HepG2 (cell line): Measurements from ENCODE around the gene ATRIP. TPM values are rescaled to one million over a fixed set of nuclear protein-coding genes. Genes with fewer than 3 reads are reported as not detected.

ENCODE experiments used
- ATAC-seq: fragments of 200-7000 bp; cut with Tn5 transposase; 3 replicates; pipeline ENCODE4 v1.9.1; 2020; ENCODE audit warnings: mild to moderate bottlenecking, moderate library complexity
- BruUV-seq: library from RNA; stranded (reverse); fragments of 400-500 nt; replicated peaks from 2 replicates; lab custom pipeline; 2021; lab: Mats Ljungman, UMichigan
- CTCF ChIA-PET: fragments of 300-600 bp; formaldehyde crosslinking; extraction: SDS; loops from one replicate; lab custom pipeline; 2021; ENCODE audit warnings: low total read pairs, inconsistent platforms, low intra/inter-chr PET ratio; lab: Yijun Ruan, JAX
- POLR2A ChIA-PET: fragments of 350-600 bp; sonication (Branson Sonifier 250); formaldehyde crosslinking; loops from one replicate; lab custom pipeline; 2020; ENCODE audit warnings: antibody characterized with exemption, inconsistent platforms; lab: Yijun Ruan, JAX
- DNase-seq: peaks from one replicate; pipeline ENCODE4 v3.0.0-alpha.2; 2015; ENCODE audit warnings: low spot score
- FAIRE-seq: peaks from 3 replicates; lab custom pipeline; 2011; peaks lifted over from hg19 to GRCh38; lab: Jason Lieb, UNC
- H2AFZ ChIP-seq: one replicate; pipeline ENCODE4 v1.6.1; 2011; ENCODE audit warnings: low read length, inconsistent platforms
- H3K27ac ChIP-seq: fragments of 300-600 bp; 3 replicates; pipeline ENCODE4 v1.8.0; 2011; ENCODE audit warnings: mixed run types, mild to moderate bottlenecking, mixed read lengths, low read length, inconsistent platforms; ENCODE audit not compliant: insufficient read depth; ENCODE audit errors: extremely low read length
- H3K27me3 ChIP-seq, 2 experiments: fragments of 200-600 bp in 1 of 2; 2 replicates in 1 of 2; 3 replicates in 1 of 2; pipeline versions ENCODE4 v1.6.0 to v1.8.0; 2011; ENCODE audit warnings: low read length in 2 of 2, mild to moderate bottlenecking in 2 of 2, moderate library complexity in 2 of 2, inconsistent platforms in 1 of 2; ENCODE audit not compliant: insufficient read depth in 2 of 2, control insufficient read depth in 1 of 2
- H3K36me3 ChIP-seq, 2 experiments: fragments of 200-600 bp in 1 of 2; replicated peaks in 1 of 2; 2 replicates in 1 of 2; 3 replicates in 1 of 2; pipeline versions ENCODE4 v1.5.1 to v1.8.0; 2011; ENCODE audit warnings: low read length in 2 of 2, inconsistent platforms in 1 of 2; ENCODE audit not compliant: insufficient read depth in 2 of 2, control insufficient read depth in 1 of 2
- H3K4me1 ChIP-seq: 2 replicates; pipeline ENCODE4 v1.5.1; 2012; ENCODE audit warnings: low read length, inconsistent platforms; ENCODE audit not compliant: insufficient read depth
- H3K4me2 ChIP-seq: 2 replicates; pipeline ENCODE4 v1.6.0; 2011; ENCODE audit warnings: low read depth, low read length, inconsistent platforms
- H3K4me3 ChIP-seq, 3 experiments: fragments of 200-600 bp in 1 of 3; sonication (generic), shearing (Covaris generic) in 1 of 3; replicated peaks in 1 of 3; 2 replicates each; pipeline ENCODE4 v1.5.1; 2011 to 2016; ENCODE audit warnings: low read length in 3 of 3, inconsistent platforms in 2 of 3, low read depth in 2 of 3, mild to moderate bottlenecking in 2 of 3, control low read depth in 1 of 3, mixed read lengths in 1 of 3; ENCODE audit not compliant: insufficient read depth in 1 of 3
- H3K79me2 ChIP-seq: one replicate; pipeline ENCODE4 v1.6.1; 2011; ENCODE audit warnings: low read length, inconsistent platforms; ENCODE audit not compliant: insufficient read depth
- H3K9ac ChIP-seq: 2 replicates; pipeline ENCODE4 v1.6.0; 2011; ENCODE audit warnings: mild to moderate bottlenecking, low read depth, low read length, inconsistent platforms; ENCODE audit not compliant: insufficient read depth
- H3K9me3 ChIP-seq: 2 replicates; pipeline ENCODE4 v1.5.1; 2012; ENCODE audit warnings: mild to moderate bottlenecking, low read length
- H4K20me1 ChIP-seq: 2 replicates; pipeline ENCODE4 v1.6.0; 2011; ENCODE audit warnings: inconsistent platforms, mild to moderate bottlenecking, low read length, moderate library complexity; ENCODE audit not compliant: insufficient read depth
- ARID2 ChIP-seq: sonication (generic); formaldehyde crosslinking; IDR thresholded peaks from 2 replicates; pipeline ENCODE4 v1.8.1; 2022; ENCODE audit warnings: mild to moderate bottlenecking, missing genetic modification reagents, borderline replicate concordance
- CREM ChIP-seq, 2 experiments: sonication (generic) in 1 of 2; formaldehyde crosslinking in 1 of 2; IDR thresholded peaks; 2 replicates each; pipeline versions ENCODE4 v1.4.0 to v1.6.1; 2016 to 2020; ENCODE audit warnings: antibody characterized with exemption in 1 of 2, mild to moderate bottlenecking in 1 of 2, missing genetic modification reagents in 1 of 2
- ETV5 ChIP-seq: IDR thresholded peaks from 2 replicates; pipeline ENCODE4 v1.6.1; 2018; ENCODE audit warnings: missing biosample characterization, missing genetic modification reagents, inconsistent platforms, borderline replicate concordance
- MBD4 ChIP-seq: IDR thresholded peaks from 2 replicates; pipeline ENCODE4 v1.6.1; 2012; ENCODE audit warnings: low read length, inconsistent platforms, borderline replicate concordance
- MXD1 ChIP-seq: sonication (generic); formaldehyde crosslinking; IDR thresholded peaks from 2 replicates; pipeline ENCODE4 v1.4.0; 2020; ENCODE audit warnings: mild to moderate bottlenecking, missing genetic modification reagents
- PCBP1 ChIP-seq: fragments of 200-400 bp; formaldehyde crosslinking; IDR thresholded peaks from 2 replicates; pipeline ENCODE4 v1.6.1; 2017; ENCODE audit warnings: mild to moderate bottlenecking, low read depth, low read length, borderline replicate concordance
- POLR2A ChIP-seq, 2 experiments: IDR thresholded peaks; 2 replicates each; pipeline ENCODE4 v1.6.1; 2011; ENCODE audit warnings: low read depth in 2 of 2, low read length in 2 of 2, mild to moderate bottlenecking in 1 of 2, moderate library complexity in 1 of 2; ENCODE audit not compliant: insufficient read depth in 1 of 2
- PRPF4 ChIP-seq: fragments of 200-400 bp; formaldehyde crosslinking; IDR thresholded peaks from 2 replicates; pipeline ENCODE4 v1.6.1; 2016; ENCODE audit warnings: low read length, low read depth; ENCODE audit not compliant: poor library complexity, severe bottlenecking
- SP4 ChIP-seq: sonication (generic); formaldehyde crosslinking; IDR thresholded peaks from 2 replicates; pipeline ENCODE4 v1.8.1; 2023; ENCODE audit warnings: mild to moderate bottlenecking, missing genetic modification reagents
- SUZ12 ChIP-seq: fragments of 150-350 bp; IDR thresholded peaks from 2 replicates; pipeline ENCODE4 v1.6.1; 2014; ENCODE audit warnings: low read depth, low read length
- ZMAT5 ChIP-seq: sonication (generic); formaldehyde crosslinking; IDR thresholded peaks from 2 replicates; pipeline ENCODE4 v1.5.0; 2020; ENCODE audit warnings: mild to moderate bottlenecking, low read depth, missing genetic modification reagents, borderline replicate concordance
- ZMYM2 ChIP-seq: sonication (generic); formaldehyde crosslinking; IDR thresholded peaks from 2 replicates; pipeline ENCODE4 v1.8.0; 2022; ENCODE audit warnings: mild to moderate bottlenecking, missing genetic modification reagents
- ZNF143 ChIP-seq: sonication (generic); formaldehyde crosslinking; IDR thresholded peaks from 2 replicates; pipeline ENCODE4 v1.4.0; 2020; ENCODE audit warnings: missing genetic modification reagents
- ZNF350 ChIP-seq: sonication (generic); formaldehyde crosslinking; IDR thresholded peaks from 2 replicates; pipeline ENCODE4 v1.4.0; 2020; ENCODE audit warnings: mild to moderate bottlenecking, low read depth, missing genetic modification reagents, borderline replicate concordance
- ZNF878 ChIP-seq: sonication (generic); formaldehyde crosslinking; IDR thresholded peaks from 2 replicates; pipeline ENCODE4 v1.8.1; 2023; ENCODE audit warnings: mild to moderate bottlenecking, missing genetic modification reagents, moderate library complexity
- WGBS: methylation state at CpG from one replicate; pipeline ENCODE4 v1.1.6; 2017; ENCODE audit warnings: low lambda C conversion rate; 5-methylcytosine and 5-hydroxymethylcytosine counted together
- in situ Hi-C: cut with HindIII; loops from 2 replicates; pipeline ENCODE4 v1.10.0; 2017; ENCODE audit warnings: low pct_unique_long_range_greater_than_20kb; ENCODE audit not compliant: extremely low pct_ligation_motif_present
- intact Hi-C: fragments of 100-400 bp; cut with micrococcal nuclease; formaldehyde crosslinking; loops from one replicate; pipeline ENCODE4 v1.10.0; 2022; ENCODE audit not compliant: unreplicated experiment
- polyA plus RNA-seq, 8 experiments: library from polyadenylated mRNA; depleted of rRNA in 3 of 8; stranded (reverse) in 7 of 8; unstranded in 1 of 8; fragments of >200 nt; fragmentation: Illumina TruSeq in 4 of 8; extraction: Trizol in 4 of 8; gene quantifications; 2 replicates each; pipeline versions ENCODE4 v1.2.1 to v1.2.3, GENCODE V29; 2011 to 2016; ENCODE audit warnings: low read depth in 4 of 8, missing spikeins in 1 of 8, mixed read lengths in 1 of 8; ENCODE audit not compliant: insufficient read depth in 1 of 8
- total RNA-seq, 5 experiments: library from RNA; depleted of rRNA; stranded (reverse); fragments of >200 nt; fragmentation: Illumina TruSeq; extraction: Trizol; gene quantifications; 2 replicates each; pipeline ENCODE4 v1.2.3, GENCODE V29; 2016; ENCODE audit warnings: low read depth in 1 of 5
- TF ChIP-seq, protein P1 (sequence below): sonication (generic); formaldehyde crosslinking; IDR thresholded peaks from 2 replicates; pipeline ENCODE4 v1.5.0; 2020; ENCODE audit warnings: missing genetic modification reagents, mild to moderate bottlenecking, borderline replicate concordance

ATRIP gene
- total and polyA plus RNA-seq, 2 of the 13 experiments (the other 11 are each of a cell fraction or from before 2014, with no cell fraction given) = 5.1 to 12.5 TPM

DNA sequence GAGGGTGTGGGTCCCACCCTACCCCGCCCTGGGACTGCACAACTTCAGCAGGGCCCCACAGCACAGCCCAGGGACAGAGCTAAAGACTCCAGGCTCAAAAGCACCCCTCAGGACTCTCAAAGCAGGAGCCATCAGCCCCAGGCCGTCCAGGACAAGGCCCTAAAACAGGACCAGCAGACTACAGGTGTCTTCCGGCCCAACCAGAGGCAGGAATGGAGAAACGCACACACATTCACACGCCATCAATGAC is 26.1 kb downstream of the ATRIP start:
- Histone ChIP-seq H3K4me1 (peaks cover 57% of the 10 kb centered on the region), H3K9me3 (no peaks in the 10 kb centered on the region), H3K79me2 (peaks cover 4% of the 10 kb centered on the region), H4K20me1 (no peaks in the 10 kb centered on the region), H3K4me2 (peak overlapping the region; percentile 95), H3K27ac (peak overlapping the region; percentile 89), H2AFZ (no peak overlapping the region), H3K27me3 (no peaks in the 10 kb centered on the region; a peak in 1 of 5 replicates), H3K36me3 (peaks cover 2 to 10% of the 10 kb centered on the region in 2 experiments; a peak in 2 of 5 replicates), H3K9ac (peak overlapping the region; percentile 80), H3K4me3 (peak overlapping the region; percentile 61 to 83 (median 65))
- FAIRE-seq = no peak
- peak; percentile 47 for ATAC-seq
- in situ Hi-C loops (no loop called here), intact Hi-C loops (loop anchor here (2.0 kb wide), 2 partner anchors 34 to 84 kb away; partner anchors contain the start of gene PFKFB4)
- WGBS = 0% methylated on average over 1 of the region's 5 CpGs
- 0 out of 2 replicates have a peak, but pooled peaks have one; percentile 2 for TF ChIP-seq MXD1
- 0 out of 2 replicates have a peak, but pooled peaks have one; percentile 19 for TF ChIP-seq ZNF143 (CRISPR knock-in tag)
- TF ChIP-seq SUZ12 = no peak
- TF ChIP-seq MBD4 = no peak
- TF ChIP-seq ARID2 (CRISPR knock-in tag) = 0 out of 2 replicates have a peak, but pooled peaks have one; percentile 59
- TF ChIP-seq PCBP1 = 0 out of 2 replicates have a peak, but pooled peaks have one; percentile 11
- no peak for DNase-seq
- BruUV-seq = no TSS peak
- ChIA-PET CTCF (no interaction called here), POLR2A (interaction anchor here (0.8 to 3.2 kb wide), 31 partner anchors 8 to 284 kb away, joined by 3 to 41 read pairs (median 10); partner anchors contain the start of genes ATRIP, CCDC51, CDC25A and CELSR3)

GRCh38 chr3:48472923-48473616 is 26.5 kb downstream of the ATRIP start:
- peaks cover 4% of the 10 kb centered on the region for H3K79me2 ChIP-seq
- no peaks in the 10 kb centered on the region for H4K20me1 ChIP-seq
- ChIA-PET POLR2A (interaction anchor here (0.8 to 3.2 kb wide), 43 partner anchors 8 to 661 kb away, joined by 3 to 41 read pairs (median 7); partner anchors contain the start of genes ATRIP, CCDC51, CDC25A and CELSR3), CTCF (no interaction called here)
- H3K9ac ChIP-seq = peak overlapping the region; percentile 80
- BruUV-seq = TSS peak; percentile 80
- peaks cover 58% of the 10 kb centered on the region for H3K4me1 ChIP-seq
- H2AFZ ChIP-seq = no peak overlapping the region
- peak overlapping the region; percentile 95 for H3K4me2 ChIP-seq
- DNase-seq (peak; percentile 96), FAIRE-seq (peak; percentile 97), ATAC-seq (peak; percentile 90)
- peak overlapping the region; percentile 89 for H3K27ac ChIP-seq
- peaks cover 2 to 10% of the 10 kb centered on the region in 2 experiments; a peak in 1 of 5 replicates for H3K36me3 ChIP-seq
- intact Hi-C loops = loop anchor here (2.0 kb wide), 2 partner anchors 34 to 84 kb away; partner anchors contain the start of gene PFKFB4
- H3K9me3 ChIP-seq = no peaks in the 10 kb centered on the region
- H3K27me3 ChIP-seq = no peaks in the 10 kb centered on the region; a peak in 1 of 5 replicates
- WGBS = 1% methylated on average over 15 of the region's 17 CpGs
- peak overlapping the region; percentile 61 to 83 (median 65) for H3K4me3 ChIP-seq
- in situ Hi-C loops = no loop called here
- peak; percentile 94 for TF ChIP-seq ZNF350 (CRISPR knock-in tag)
- no peak for TF ChIP-seq ZMAT5
- TF ChIP-seq CREM (IDR thresholded peaks at IDR 0.05) = peak; percentile 89
- TF ChIP-seq CREM (CRISPR knock-in tag; IDR thresholded peaks at IDR 0.05) = no peak
- peak; percentile 51; the same call in 1 of the 2 replicates for TF ChIP-seq SP4 (CRISPR knock-in tag)
- TF ChIP-seq POLR2A (IDR thresholded peaks at IDR 0.05; ENCODE audit: insufficient read depth in 1 of 2, low read depth in 2 of 2, low read length in 2 of 2) = peak in 1 of 2 experiments; percentile 72; a peak in 1 of 4 replicates
- peak; percentile 45; the same call in 1 of the 2 replicates for TF ChIP-seq ZNF878 (CRISPR knock-in tag)
- no peak for TF ChIP-seq PRPF4
- no peak; the same call in none of the 2 replicates for TF ChIP-seq ZMYM2
- peak; percentile 12; the same call in 1 of the 2 replicates for TF ChIP-seq ETV5 (CRISPR knock-in tag)
- TF ChIP-seq, protein P1, sequence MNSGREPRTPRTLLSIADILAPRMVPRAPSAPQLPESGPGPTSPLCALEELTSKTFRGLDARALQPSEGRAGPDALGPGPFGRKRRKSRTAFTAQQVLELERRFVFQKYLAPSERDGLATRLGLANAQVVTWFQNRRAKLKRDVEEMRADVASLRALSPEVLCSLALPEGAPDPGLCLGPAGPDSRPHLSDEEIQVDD (CRISPR knock-in tag) = no peak
